Limb (tissue), 2 donors: ENCODE measurements around the gene RAB14.
"Not testable (repeated sequence)": the region's sequence is repeated elsewhere in the genome, so short reads cannot be mapped to it uniquely, and the experiment has no call there.

Experiments used
- DNase-seq, 2 donors: peaks; one replicate each; pipeline ENCODE4 v3.0.0-alpha.2; 2016; ENCODE audit errors: extremely low spot score in 2 of 2

RAB14 gene

GRCh38 chr9:121192959-121193640 is 8.6 kb downstream of the RAB14 start:
- DNase-seq: no peak

- DNase-seq: no peak
Observed at GRCh38 chr9:121192518-121192917, 9.2 kb downstream of the RAB14 start.

- DNase-seq: no peak
Observed at GRCh38 chr9:121191235-121191634, 10.4 kb downstream of the RAB14 start.

GRCh38 chr9:121189660-121190059 is 12.0 kb downstream of the RAB14 start:
- DNase-seq: no peak

- DNase-seq: no peak
Observed at GRCh38 chr9:121189006-121189405, 12.7 kb downstream of the RAB14 start.

- no peak for DNase-seq
Observed at GRCh38 chr9:121187636-121188305, 13.9 kb downstream of the RAB14 start.

- no peak for DNase-seq
Observed at GRCh38 chr9:121185774-121186403, 15.8 kb downstream of the RAB14 start.

GRCh38 chr9:121185178-121185745 is 16.4 kb downstream of the RAB14 start:
- DNase-seq: no peak

- DNase-seq: no peak
Observed at GRCh38 chr9:121184463-121184862, 17.2 kb downstream of the RAB14 start.

GRCh38 chr9:121183666-121184423 is 17.8 kb downstream of the RAB14 start:
- DNase-seq: no peak

- no peak for DNase-seq
Observed at GRCh38 chr9:121182989-121183388, 18.7 kb downstream of the RAB14 start.

GRCh38 chr9:121182101-121182836 is 19.4 kb downstream of the RAB14 start:
- DNase-seq: no peak

GRCh38 chr9:121179930-121180681 is 21.6 kb downstream of the RAB14 start:
- no peak for DNase-seq

GRCh38 chr9:121179373-121179721 is 22.3 kb downstream of the RAB14 start:
- not testable (repeated sequence) for DNase-seq

GRCh38 chr9:121178676-121179372 is 22.8 kb downstream of the RAB14 start:
- no peak for DNase-seq

GRCh38 chr9:121173501-121173900 is 28.2 kb downstream of the RAB14 start:
- no peak for DNase-seq

GRCh38 chr9:121172726-121173487 is 28.8 kb downstream of the RAB14 start:
- no peak for DNase-seq

GRCh38 chr9:121171236-121171635 is 30.4 kb downstream of the RAB14 start:
- no peak for DNase-seq

GRCh38 chr9:121169094-121169601 is 32.5 kb downstream of the RAB14 start:
- DNase-seq: no peak
